Fibroblast of villous mesenchyme (primary cell): ENCODE results near the gene PCDH9. TPM values are rescaled to one million over a fixed set of nuclear protein-coding genes. Genes with fewer than 3 reads are reported as not detected.

ENCODE experiments used
- DNase-seq: peaks from one replicate; pipeline ENCODE4 v3.0.0-alpha.2; 2010; ENCODE audit warnings: low read depth
- H3K4me3 ChIP-seq: 2 replicates; pipeline ENCODE4 v1.5.1; 2011; ENCODE audit warnings: low read depth, mild to moderate bottlenecking, low read length
- total RNA-seq: library from RNA; depleted of rRNA; stranded (reverse); fragments of >200 nt; gene quantifications from 2 replicates; pipeline ENCODE4 v1.2.3, GENCODE V29; 2012
- TF ChIP-seq, protein P1 (sequence below): IDR thresholded peaks from 2 replicates; pipeline ENCODE4 v1.5.1; 2012; ENCODE audit warnings: low read depth, mild to moderate bottlenecking, low read length; ENCODE audit not compliant: insufficient read depth

Gene PCDH9
- total RNA-seq, 1 donor = 9.9 TPM

DNA sequence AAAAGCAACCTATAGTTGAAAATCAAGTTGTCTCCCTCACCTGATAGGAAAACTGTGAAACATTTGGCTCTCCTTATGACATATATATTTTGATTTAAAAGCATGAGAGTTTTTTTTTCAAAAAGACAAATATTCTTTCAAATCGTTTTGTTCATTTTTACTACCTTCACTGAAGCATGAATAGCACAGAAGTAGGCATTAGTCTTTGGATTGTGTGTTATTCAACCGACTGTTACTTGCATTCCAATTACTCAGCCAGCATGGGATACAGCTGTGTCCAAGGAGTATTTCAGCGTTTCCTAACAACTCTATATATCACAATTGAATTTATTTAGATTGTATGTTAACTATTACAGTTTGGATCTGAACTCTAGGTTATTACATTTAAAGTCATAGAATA, 135.2 kb downstream of the PCDH9 start:
- H3K4me3 ChIP-seq = no peak overlapping the region
- TF ChIP-seq, protein P1, sequence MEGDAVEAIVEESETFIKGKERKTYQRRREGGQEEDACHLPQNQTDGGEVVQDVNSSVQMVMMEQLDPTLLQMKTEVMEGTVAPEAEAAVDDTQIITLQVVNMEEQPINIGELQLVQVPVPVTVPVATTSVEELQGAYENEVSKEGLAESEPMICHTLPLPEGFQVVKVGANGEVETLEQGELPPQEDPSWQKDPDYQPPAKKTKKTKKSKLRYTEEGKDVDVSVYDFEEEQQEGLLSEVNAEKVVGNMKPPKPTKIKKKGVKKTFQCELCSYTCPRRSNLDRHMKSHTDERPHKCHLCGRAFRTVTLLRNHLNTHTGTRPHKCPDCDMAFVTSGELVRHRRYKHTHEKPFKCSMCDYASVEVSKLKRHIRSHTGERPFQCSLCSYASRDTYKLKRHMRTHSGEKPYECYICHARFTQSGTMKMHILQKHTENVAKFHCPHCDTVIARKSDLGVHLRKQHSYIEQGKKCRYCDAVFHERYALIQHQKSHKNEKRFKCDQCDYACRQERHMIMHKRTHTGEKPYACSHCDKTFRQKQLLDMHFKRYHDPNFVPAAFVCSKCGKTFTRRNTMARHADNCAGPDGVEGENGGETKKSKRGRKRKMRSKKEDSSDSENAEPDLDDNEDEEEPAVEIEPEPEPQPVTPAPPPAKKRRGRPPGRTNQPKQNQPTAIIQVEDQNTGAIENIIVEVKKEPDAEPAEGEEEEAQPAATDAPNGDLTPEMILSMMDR = no peak
- DNase-seq = no peak

DNA sequence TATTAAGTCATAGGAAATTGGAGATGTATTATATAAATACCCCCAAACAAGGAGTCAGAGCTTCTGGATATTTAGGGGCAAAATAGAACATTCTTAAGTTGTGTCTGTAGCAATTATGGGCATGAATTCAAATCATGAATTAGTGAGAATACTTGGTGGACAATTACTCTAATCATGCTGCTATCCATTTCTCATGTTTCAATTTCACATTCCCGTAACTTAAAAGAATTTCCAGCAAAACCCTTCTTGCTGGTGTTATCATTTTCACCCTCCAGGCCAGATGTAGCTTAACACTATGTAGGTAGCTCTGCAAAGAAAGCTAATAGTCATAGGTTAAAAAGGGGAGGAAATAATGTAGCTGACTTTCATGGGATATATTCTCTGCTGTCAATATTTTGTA, 136.1 kb downstream of the PCDH9 start:
- DNase-seq = no peak
- TF ChIP-seq, protein P1 = no peak
- H3K4me3 ChIP-seq = no peak overlapping the region

DNA sequence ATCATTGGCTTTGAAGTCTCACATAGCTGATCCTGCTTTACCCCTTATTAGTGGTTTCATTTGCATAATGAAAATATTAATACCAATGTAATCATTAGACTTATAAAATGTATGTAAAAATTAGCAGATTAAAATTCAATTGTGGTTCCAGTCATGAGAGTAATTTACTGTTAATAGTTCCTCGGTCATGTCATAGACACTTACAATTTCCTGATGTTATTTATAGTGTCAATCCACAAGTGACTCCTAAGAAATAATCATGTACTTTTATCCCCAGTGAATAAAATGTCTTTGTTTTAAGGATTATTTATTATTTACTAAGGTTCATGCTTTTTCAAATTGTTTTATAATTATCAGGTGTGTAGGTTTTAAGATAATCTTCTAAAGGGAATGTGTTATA, 138.5 kb downstream of the PCDH9 start:
- TF ChIP-seq, protein P1 = no peak
- DNase-seq = no peak
- no peak overlapping the region for H3K4me3 ChIP-seq

DNA sequence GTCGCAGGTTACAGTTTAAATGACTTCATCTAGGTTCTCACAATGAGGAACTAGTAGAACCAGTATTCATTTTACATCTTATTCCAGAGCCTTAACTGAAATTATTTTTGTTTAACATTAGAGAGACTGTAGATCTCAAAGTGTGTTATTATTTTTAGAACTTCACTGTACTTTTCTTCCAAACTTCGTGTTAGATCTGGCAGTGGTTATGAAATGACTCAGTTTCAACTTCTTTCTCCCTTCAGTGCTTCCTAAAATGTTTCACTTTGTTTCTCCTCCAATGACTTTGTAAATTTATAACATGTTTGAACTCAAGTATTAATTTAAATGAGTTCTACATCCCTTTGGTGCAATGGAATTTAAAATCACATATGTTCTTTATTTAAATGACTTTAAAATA, 139.3 kb downstream of the PCDH9 start:
- no peak for DNase-seq
- H3K4me3 ChIP-seq = no peak overlapping the region

DNA sequence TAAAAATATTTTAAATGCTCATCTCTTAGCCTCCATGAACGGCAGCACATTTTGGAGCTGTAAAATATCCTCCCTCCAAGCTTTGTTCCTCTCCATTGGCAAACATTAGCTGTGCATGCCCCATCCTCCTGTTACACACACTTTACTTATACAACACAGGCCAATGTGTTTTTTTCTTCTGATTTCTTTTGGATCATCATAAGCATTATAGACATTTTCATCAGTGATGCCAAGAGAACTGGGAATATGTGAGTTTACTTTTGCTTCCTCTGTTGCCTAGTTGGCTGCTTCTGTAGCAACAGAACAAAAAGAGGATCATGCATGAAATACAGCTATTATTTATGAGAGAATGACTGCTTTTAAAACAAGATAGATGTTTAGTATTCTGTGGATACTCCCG, 142.6 kb downstream of the PCDH9 start:
- DNase-seq = no peak
- TF ChIP-seq, protein P1 = no peak
- no peak overlapping the region for H3K4me3 ChIP-seq

More for the DNA sequence above, 139.3 kb downstream of the PCDH9 start:
- TF ChIP-seq, protein P1 = no peak

DNA sequence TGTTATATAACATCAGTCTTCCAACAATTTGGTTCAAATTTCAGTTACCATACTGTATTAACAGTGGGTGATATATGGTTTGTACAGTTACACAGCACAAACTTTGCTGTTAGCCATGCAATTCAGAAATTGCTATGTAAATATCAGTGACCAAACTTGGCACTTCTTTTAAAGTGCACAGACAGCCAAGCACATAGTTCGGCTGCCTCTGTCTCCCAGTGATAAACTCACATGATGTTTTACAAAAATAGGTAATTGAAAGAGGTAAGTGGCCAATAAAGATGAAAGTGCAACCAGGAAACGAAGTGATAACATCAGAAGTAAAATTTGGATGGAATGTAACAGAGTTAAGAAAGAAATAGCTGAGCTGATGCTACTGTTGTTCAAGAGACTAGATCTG, 143.9 kb downstream of the PCDH9 start:
- H3K4me3 ChIP-seq = no peak overlapping the region
- DNase-seq = no peak
- TF ChIP-seq, protein P1 = no peak

DNA sequence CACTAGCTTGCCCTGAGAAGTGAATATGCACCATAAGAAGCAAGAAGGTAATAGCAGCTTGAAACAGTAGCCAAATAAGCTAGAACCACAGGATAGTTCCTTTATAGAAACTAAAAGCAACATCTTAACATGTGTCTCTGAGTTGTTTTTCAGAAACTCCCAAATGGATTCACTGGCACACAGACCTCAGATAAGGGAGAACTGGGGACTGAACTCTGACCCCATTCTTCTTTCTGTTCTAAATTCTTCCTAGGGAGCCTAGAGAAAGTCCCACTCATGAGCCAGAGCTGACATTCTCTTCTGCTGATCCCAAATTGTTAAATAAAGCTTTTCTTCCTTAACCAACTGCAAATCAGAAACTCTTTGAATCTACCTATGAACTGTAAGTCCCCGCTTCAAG, 146.1 kb downstream of the PCDH9 start:
- TF ChIP-seq, protein P1 = no peak
- DNase-seq = no peak
- no peak overlapping the region for H3K4me3 ChIP-seq
